Vagina (tissue), 2 donors: ENCODE measurements around the gene PCNX4. TPM values are rescaled to one million over a fixed set of nuclear protein-coding genes. Genes with fewer than 3 reads are reported as not detected.

Source experiments
- DNase-seq, 2 donors: peaks; one replicate each; pipeline ENCODE4 v3.0.0-alpha.2; 2017; ENCODE audit errors: extremely low spot score in 2 of 2
- H3K27ac ChIP-seq: fragments of 200-600 bp; sonication (generic); one replicate; pipeline ENCODE4 v1.5.1; 2019
- H3K27me3 ChIP-seq: fragments of 200-600 bp; sonication (generic); one replicate; pipeline ENCODE4 v1.5.1; 2019
- H3K36me3 ChIP-seq, 2 donors: fragments of 200-600 bp; sonication (generic); one replicate each; pipeline ENCODE4 v1.5.1; 2017 to 2019
- H3K4me1 ChIP-seq: fragments of 200-600 bp; sonication (generic); one replicate; pipeline ENCODE4 v1.5.1; 2019
- H3K4me3 ChIP-seq, 2 donors: fragments of 200-600 bp; sonication (generic); 1 replicate in 1 of 2; 2 replicates in 1 of 2; pipeline ENCODE4 v1.5.1; 2016 to 2019
- H3K9me3 ChIP-seq: fragments of 200-600 bp; sonication (generic); one replicate; pipeline ENCODE4 v1.5.1; 2019
- CTCF ChIP-seq, 3 experiments: fragments of 450-650 bp in 2 of 3; fragments of 200-600 bp in 1 of 3; sonication (generic) in 1 of 3; IDR thresholded peaks; one replicate each; pipeline ENCODE4 v1.5.1; 2017 to 2019; ENCODE audit warnings: antibody characterized with exemption in 3 of 3, mild to moderate bottlenecking in 2 of 3, moderate library complexity in 2 of 3
- POLR2A ChIP-seq, 2 donors: fragments of 450-650 bp; IDR thresholded peaks; one replicate each; pipeline ENCODE4 v1.6.1; 2017; ENCODE audit warnings: antibody characterized with exemption in 2 of 2, mild to moderate bottlenecking in 2 of 2, moderate library complexity in 2 of 2
- POLR2AphosphoS5 ChIP-seq, 2 donors: sonication (generic); formaldehyde crosslinking; IDR thresholded peaks; one replicate each; pipeline ENCODE4 v1.9.0; 2017; ENCODE audit warnings: antibody characterized with exemption in 2 of 2, mild to moderate bottlenecking in 2 of 2, low read depth in 1 of 2; ENCODE audit not compliant: insufficient read depth in 1 of 2
- intact Hi-C: fragments of 100-400 bp; cut with DNase I; formaldehyde crosslinking; loops from one replicate; pipeline ENCODE4 v1.15.1; 2023
- total RNA-seq: library from RNA; depleted of rRNA; stranded (reverse); fragments of >200 nt; gene quantifications from one replicate; pipeline ENCODE4 v1.2.3, GENCODE V29; 2016

PCNX4 gene
- total RNA-seq, 1 donor from 2014 or later, result 51.6 TPM

- Histone ChIP-seq H3K36me3 (no peaks in the 10 kb centered on the region), H3K4me1 (no peaks in the 10 kb centered on the region), H3K4me3 (no peak overlapping the region), H3K27me3 (no peaks in the 10 kb centered on the region), H3K27ac (no peak overlapping the region), H3K9me3 (no peaks in the 10 kb centered on the region)
- intact Hi-C loops, result no loop called here
- no peak for DNase-seq
- TF ChIP-seq CTCF (IDR thresholded peaks at IDR 0.05), result no peak
- no peak for TF ChIP-seq POLR2A (IDR thresholded peaks at IDR 0.05)
- no peak for TF ChIP-seq POLR2AphosphoS5 (IDR thresholded peaks at IDR 0.05; ENCODE audit: insufficient read depth in 1 of 2, low read depth in 1 of 2)
Observed at GRCh38 chr14:60087668-60088067, 4.1 kb upstream of the PCNX4 start.

- no peaks in the 10 kb centered on the region for H3K36me3 ChIP-seq
- intact Hi-C loops, result no loop called here
- DNase-seq, result no peak
Observed at GRCh38 chr14:60089221-60089620, 2.5 kb upstream of the PCNX4 start.

GRCh38 chr14:60090864-60091519, 731 bp upstream of the PCNX4 start:
- H3K27me3 ChIP-seq, result no peaks in the 10 kb centered on the region

More at GRCh38 chr14:60089221-60089620, 2.5 kb upstream of the PCNX4 start:
- peaks cover 14% of the 10 kb centered on the region for H3K4me1 ChIP-seq
- H3K4me3 ChIP-seq, result no peak overlapping the region
- H3K27me3 ChIP-seq, result no peaks in the 10 kb centered on the region
- TF ChIP-seq POLR2AphosphoS5 (IDR thresholded peaks at IDR 0.05; ENCODE audit: insufficient read depth in 1 of 2, low read depth in 1 of 2) (no peak), CTCF (IDR thresholded peaks at IDR 0.05) (no peak), POLR2A (IDR thresholded peaks at IDR 0.05) (no peak)
- no peaks in the 10 kb centered on the region for H3K9me3 ChIP-seq
- no peak overlapping the region for H3K27ac ChIP-seq

GRCh38 chr14:60092526-60092920, 800 bp downstream of the PCNX4 start:
- Histone ChIP-seq H3K4me3 (peak overlapping the region; percentile 56 to 84), H3K27me3 (no peaks in the 10 kb centered on the region), H3K27ac (peak overlapping the region; percentile 84), H3K36me3 (no peaks in the 10 kb centered on the region), H3K9me3 (no peaks in the 10 kb centered on the region), H3K4me1 (peaks cover 42% of the 10 kb centered on the region)
- no peak for DNase-seq
- intact Hi-C loops, result loop anchor here (2.0 kb wide), 1 partner anchor 72 kb away; the partner anchor contains the start of gene DHRS7
- TF ChIP-seq POLR2AphosphoS5 (IDR thresholded peaks at IDR 0.05; ENCODE audit: insufficient read depth in 1 of 2, low read depth in 1 of 2) (no peak), CTCF (IDR thresholded peaks at IDR 0.05) (no peak), POLR2A (IDR thresholded peaks at IDR 0.05) (no peak)

More at GRCh38 chr14:60090864-60091519, 731 bp upstream of the PCNX4 start:
- Histone ChIP-seq H3K27ac (peak overlapping the region; percentile 84), H3K36me3 (no peaks in the 10 kb centered on the region), H3K9me3 (no peaks in the 10 kb centered on the region), H3K4me1 (peaks cover 32% of the 10 kb centered on the region), H3K4me3 (peak overlapping the region; percentile 56 to 84)
- intact Hi-C loops, result no loop called here
- TF ChIP-seq POLR2A (IDR thresholded peaks at IDR 0.05) (no peak), CTCF (IDR thresholded peaks at IDR 0.05) (no peak)
- no peak for DNase-seq

GRCh38 chr14:60093080-60093479, 1.4 kb downstream of the PCNX4 start:
- H3K4me1 ChIP-seq, result peaks cover 42% of the 10 kb centered on the region
- no peak for DNase-seq
- no peaks in the 10 kb centered on the region for H3K9me3 ChIP-seq
- peak overlapping the region; percentile 84 for H3K27ac ChIP-seq
- H3K4me3 ChIP-seq, result peak overlapping the region; percentile 56 to 84
- no peaks in the 10 kb centered on the region for H3K27me3 ChIP-seq
- intact Hi-C loops, result loop anchor here (2.0 kb wide), 1 partner anchor 72 kb away; the partner anchor contains the start of gene DHRS7
- H3K36me3 ChIP-seq, result no peaks in the 10 kb centered on the region
- TF ChIP-seq POLR2AphosphoS5 (IDR thresholded peaks at IDR 0.05; ENCODE audit: insufficient read depth in 1 of 2, low read depth in 1 of 2), result no peak
- TF ChIP-seq POLR2A (IDR thresholded peaks at IDR 0.05), result no peak
- TF ChIP-seq CTCF (IDR thresholded peaks at IDR 0.05), result no peak
